ENCODE measurements around the gene TMEM91. TPM values are rescaled to one million over a fixed set of nuclear protein-coding genes. Genes with fewer than 3 reads are reported as not detected.
A peak's percentile ranks its signal among the peaks of the same experiment; 100 is the strongest.

Gene TMEM91
- total and polyA plus RNA-seq, 9 of the 15 experiments (the other 6 are each of a cell fraction or from before 2014, with no cell fraction given) = 1.2 to 5.2 (median 2.7) TPM

- no peak for TF ChIP-seq ARID3B (CRISPR knock-in tag; IDR thresholded peaks at IDR 0.05; ENCODE audit: borderline replicate concordance)
- peak; percentile 19; the same call in 1 of the 2 replicates for TF ChIP-seq REST (IDR thresholded peaks at IDR 0.05; ENCODE audit: borderline replicate concordance)
- TF ChIP-seq REST (CRISPR knock-in tag; IDR thresholded peaks at IDR 0.05; ENCODE audit: low read depth) = no peak
- TF ChIP-seq THRAP3 (IDR thresholded peaks at IDR 0.05; ENCODE audit: borderline replicate concordance) = no peak
- no peak; the same call in 1 of the 2 replicates for TF ChIP-seq NBN (IDR thresholded peaks at IDR 0.05; ENCODE audit: low read depth)
- TF ChIP-seq NR1H2 (CRISPR knock-in tag; IDR thresholded peaks at IDR 0.05) = no peak
- no peak for TF ChIP-seq CTCFL (IDR thresholded peaks at IDR 0.05; ENCODE audit: borderline replicate concordance, insufficient read depth, low read depth, low read length, poor library complexity, severe bottlenecking)
- peak; percentile 59 for TF ChIP-seq MEIS2 (IDR thresholded peaks at IDR 0.05; ENCODE audit: partially characterized antibody)
- TF ChIP-seq BCOR (IDR thresholded peaks at IDR 0.05) = no peak
- no peak for TF ChIP-seq USF2 (CRISPR knock-in tag; IDR thresholded peaks at IDR 0.05)
- no peak for TF ChIP-seq ATF6 (CRISPR knock-in tag; IDR thresholded peaks at IDR 0.05)
- no peak for TF ChIP-seq ZKSCAN8 (CRISPR knock-in tag; IDR thresholded peaks at IDR 0.05)
- TF ChIP-seq DNMT1 (IDR thresholded peaks at IDR 0.05) = no peak
- TF ChIP-seq CREBBP (IDR thresholded peaks at IDR 0.05; ENCODE audit: low read depth, low read length) = no peak
These were observed 8.5 kb upstream of the TMEM91 start (continued) for GRCh38 chr19:41367848-41368301.

Measured in K562 (cell line).